ENCODE measurements around the gene ADCY2.

DNA sequence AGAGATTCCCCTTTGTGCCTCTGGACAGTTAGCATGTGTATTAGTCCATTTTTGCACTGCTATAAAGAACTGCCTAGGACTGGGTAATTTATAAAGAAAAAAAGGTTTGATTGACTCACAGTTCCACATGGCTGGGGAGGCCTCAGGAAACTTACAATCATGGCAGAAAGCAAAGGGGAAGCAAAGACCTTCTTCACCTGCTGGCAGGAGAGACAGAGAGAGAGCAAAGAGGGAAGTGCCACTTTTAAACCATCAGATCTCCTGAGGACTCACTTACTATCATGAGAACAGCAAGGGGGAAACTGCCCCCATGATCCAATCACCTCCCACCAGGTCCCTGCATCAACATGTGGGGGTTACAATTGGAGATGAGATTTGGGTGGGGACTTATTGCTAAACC is 449.0 kb downstream of the ADCY2 start:
- TF ChIP-seq, protein P1, sequence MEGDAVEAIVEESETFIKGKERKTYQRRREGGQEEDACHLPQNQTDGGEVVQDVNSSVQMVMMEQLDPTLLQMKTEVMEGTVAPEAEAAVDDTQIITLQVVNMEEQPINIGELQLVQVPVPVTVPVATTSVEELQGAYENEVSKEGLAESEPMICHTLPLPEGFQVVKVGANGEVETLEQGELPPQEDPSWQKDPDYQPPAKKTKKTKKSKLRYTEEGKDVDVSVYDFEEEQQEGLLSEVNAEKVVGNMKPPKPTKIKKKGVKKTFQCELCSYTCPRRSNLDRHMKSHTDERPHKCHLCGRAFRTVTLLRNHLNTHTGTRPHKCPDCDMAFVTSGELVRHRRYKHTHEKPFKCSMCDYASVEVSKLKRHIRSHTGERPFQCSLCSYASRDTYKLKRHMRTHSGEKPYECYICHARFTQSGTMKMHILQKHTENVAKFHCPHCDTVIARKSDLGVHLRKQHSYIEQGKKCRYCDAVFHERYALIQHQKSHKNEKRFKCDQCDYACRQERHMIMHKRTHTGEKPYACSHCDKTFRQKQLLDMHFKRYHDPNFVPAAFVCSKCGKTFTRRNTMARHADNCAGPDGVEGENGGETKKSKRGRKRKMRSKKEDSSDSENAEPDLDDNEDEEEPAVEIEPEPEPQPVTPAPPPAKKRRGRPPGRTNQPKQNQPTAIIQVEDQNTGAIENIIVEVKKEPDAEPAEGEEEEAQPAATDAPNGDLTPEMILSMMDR (IDR thresholded peaks at IDR 0.05) = no peak
- no peak for TF ChIP-seq POLR2A (IDR thresholded peaks at IDR 0.05)
- TF ChIP-seq EP300 (IDR thresholded peaks at IDR 0.05) = no peak
